Upper lobe of left lung (tissue), 4 donors: Measurements from ENCODE around the gene KCNF1.

ENCODE experiments used
- CTCF ChIP-seq, 6 experiments: fragments of 450-650 bp in 4 of 6; fragments of 200-600 bp in 2 of 6; sonication (generic) in 2 of 6; IDR thresholded peaks; one replicate each; pipeline ENCODE4 v1.5.1; 2016 to 2019; ENCODE audit warnings: antibody characterized with exemption in 6 of 6
- EP300 ChIP-seq, 4 donors: sonication (generic); formaldehyde crosslinking; IDR thresholded peaks; one replicate each; pipeline ENCODE4 v1.5.1; 2017; ENCODE audit warnings: antibody characterized with exemption in 4 of 4, control low read depth in 2 of 4
- POLR2A ChIP-seq, 4 donors: fragments of 450-650 bp; IDR thresholded peaks; one replicate each; pipeline ENCODE4 v1.5.1; 2016 to 2017; ENCODE audit warnings: antibody characterized with exemption in 4 of 4, mild to moderate bottlenecking in 2 of 4
- POLR2AphosphoS5 ChIP-seq, 2 donors: sonication (generic); formaldehyde crosslinking; IDR thresholded peaks; one replicate each; pipeline ENCODE4 v1.5.1; 2017; ENCODE audit warnings: antibody characterized with exemption in 2 of 2

GRCh38 chr2:10922307-10923007 lies 10.7 kb downstream of the KCNF1 start:
- TF ChIP-seq POLR2A (IDR thresholded peaks at IDR 0.05) (no peak), CTCF (IDR thresholded peaks at IDR 0.05) (no peak), POLR2AphosphoS5 (IDR thresholded peaks at IDR 0.05) (no peak), EP300 (IDR thresholded peaks at IDR 0.05) (no peak)
